EH (cell line): Measurements from ENCODE around the gene COPE.
"Not testable (repeated sequence)": the region's sequence is repeated elsewhere in the genome, so short reads cannot be mapped to it uniquely, and the experiment has no call there.

Experiments used
- DNase-seq: peaks from one replicate; pipeline ENCODE4 v3.0.0-alpha.2; 2015; ENCODE audit warnings: low read depth

COPE gene

DNA sequence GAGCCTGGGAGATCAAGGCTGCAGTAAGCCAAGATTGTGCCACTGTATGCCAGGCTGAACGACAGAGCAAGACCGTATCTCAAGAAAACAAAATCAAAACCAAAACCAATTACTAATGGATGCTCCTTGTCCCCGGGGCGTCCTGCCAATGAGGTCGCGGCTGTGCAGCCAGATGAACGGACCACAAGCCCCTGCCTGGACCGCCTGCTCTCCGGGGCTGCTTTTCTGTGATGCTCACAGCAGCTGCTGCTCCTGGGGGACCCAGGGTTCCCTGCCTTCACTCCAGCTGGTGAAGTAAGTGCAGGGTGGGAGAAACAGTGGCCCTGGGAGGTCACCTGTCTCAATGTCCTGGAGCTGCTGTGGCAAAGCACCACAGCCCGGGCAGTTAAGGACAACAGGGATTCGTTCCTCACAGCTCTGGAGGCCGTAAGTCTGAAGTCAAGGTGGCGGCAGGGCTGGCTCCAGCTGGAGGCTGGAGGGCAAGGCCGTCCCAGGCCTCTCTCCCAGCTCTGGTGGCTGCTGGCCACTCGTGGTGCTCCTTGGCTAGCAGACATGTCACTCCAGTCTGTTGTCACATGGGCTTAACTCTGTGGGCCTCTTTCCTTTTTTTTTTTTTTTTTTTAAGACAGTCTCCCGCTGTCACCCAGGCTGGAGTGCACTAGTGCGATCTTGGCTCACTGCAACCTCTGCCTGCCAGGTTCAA lies 10.1 kb downstream of the COPE start:
- DNase-seq = no peak

DNA sequence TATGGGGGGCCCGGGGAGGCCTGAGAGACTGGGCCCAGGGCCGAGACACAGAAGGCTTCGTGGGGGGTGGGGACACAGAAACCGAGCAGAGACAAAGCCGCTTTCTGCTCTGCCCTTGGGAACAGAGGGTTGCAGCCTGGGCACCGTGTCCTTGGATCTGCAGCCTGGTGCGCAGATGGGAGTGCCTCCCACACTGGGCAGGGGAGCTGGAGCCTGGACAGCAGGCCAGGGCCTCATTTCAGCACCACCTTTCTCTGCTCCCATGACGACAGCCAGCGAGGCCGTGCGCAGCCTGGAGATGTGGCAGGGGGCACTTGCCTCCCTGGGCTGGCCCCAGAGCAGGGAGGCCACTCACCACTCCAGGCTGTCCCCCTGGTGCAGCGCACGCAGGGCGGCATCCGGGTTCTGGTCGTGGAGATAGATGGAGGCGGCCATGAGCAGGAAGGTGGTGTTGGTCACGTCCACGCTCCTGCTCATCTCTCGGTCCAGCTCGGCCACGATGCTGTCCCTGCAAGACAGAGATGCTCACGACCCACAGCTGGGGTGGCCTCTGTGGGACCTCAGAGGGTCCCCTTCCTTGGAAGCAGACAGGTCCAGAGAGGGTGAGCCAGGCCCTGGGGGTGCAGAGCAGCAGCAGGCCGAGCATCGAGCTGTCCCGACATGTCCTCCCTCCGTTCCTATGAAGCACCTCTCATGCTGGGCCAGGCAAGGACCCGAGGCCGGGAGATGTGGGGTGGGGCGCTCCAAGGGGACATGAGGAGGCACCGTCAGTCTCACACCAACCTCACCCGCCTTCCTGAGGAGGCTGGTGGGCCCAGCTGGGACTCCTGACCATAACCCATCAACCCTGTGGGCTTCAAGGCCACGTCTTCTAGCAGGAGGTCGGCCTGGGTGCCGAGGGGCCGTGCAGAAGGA lies 12.3 kb downstream of the COPE start:
- DNase-seq = no peak

DNA sequence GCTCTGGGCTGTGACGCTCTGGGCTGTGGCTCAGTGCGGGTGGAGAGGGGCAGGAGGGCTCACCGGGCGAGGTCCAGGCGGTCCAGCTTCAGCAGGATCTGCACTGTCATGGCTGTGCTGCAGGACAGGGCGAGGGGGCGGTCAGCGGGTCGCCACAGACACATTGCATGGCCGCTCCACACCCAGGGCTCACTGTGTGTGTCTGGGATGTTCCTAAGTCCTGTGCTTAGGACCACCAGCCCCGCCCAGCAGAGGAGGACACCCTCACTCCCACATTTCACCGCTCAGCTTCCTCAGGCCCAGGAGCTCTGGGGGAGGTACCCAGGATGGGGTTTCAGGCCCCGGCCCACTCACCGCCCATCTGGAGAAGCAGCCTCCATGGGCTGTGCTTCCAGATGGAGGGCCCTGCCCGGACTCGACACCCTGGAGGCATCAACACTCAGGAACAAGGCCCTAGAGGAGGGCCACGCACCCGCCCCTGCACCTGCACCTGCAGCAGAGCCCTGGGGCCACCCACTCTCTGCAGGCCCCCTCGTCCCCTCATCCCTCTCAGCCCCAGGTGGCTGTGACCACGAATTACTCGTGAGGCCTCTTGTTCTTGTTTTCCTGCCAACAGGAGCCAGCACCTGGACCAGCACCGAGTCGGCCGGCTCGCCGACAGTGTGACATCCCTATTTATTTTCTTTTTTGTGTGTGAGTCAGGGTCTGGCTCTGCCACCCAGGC lies 13.5 kb downstream of the COPE start:
- DNase-seq = no peak

- DNase-seq = no peak
Observed at GRCh38 chr19:18905058-18905456, 14.1 kb downstream of the COPE start.

GRCh38 chr19:18904334-18905057 lies 14.7 kb downstream of the COPE start:
- no peak for DNase-seq

GRCh38 chr19:18903156-18904037 lies 15.8 kb downstream of the COPE start:
- DNase-seq = no peak

- not testable (repeated sequence) for DNase-seq
Observed at GRCh38 chr19:18902519-18902918, 16.7 kb downstream of the COPE start.

GRCh38 chr19:18901491-18901890 lies 17.7 kb downstream of the COPE start:
- DNase-seq = no peak

GRCh38 chr19:18900700-18901481 lies 18.3 kb downstream of the COPE start:
- no peak for DNase-seq

DNA sequence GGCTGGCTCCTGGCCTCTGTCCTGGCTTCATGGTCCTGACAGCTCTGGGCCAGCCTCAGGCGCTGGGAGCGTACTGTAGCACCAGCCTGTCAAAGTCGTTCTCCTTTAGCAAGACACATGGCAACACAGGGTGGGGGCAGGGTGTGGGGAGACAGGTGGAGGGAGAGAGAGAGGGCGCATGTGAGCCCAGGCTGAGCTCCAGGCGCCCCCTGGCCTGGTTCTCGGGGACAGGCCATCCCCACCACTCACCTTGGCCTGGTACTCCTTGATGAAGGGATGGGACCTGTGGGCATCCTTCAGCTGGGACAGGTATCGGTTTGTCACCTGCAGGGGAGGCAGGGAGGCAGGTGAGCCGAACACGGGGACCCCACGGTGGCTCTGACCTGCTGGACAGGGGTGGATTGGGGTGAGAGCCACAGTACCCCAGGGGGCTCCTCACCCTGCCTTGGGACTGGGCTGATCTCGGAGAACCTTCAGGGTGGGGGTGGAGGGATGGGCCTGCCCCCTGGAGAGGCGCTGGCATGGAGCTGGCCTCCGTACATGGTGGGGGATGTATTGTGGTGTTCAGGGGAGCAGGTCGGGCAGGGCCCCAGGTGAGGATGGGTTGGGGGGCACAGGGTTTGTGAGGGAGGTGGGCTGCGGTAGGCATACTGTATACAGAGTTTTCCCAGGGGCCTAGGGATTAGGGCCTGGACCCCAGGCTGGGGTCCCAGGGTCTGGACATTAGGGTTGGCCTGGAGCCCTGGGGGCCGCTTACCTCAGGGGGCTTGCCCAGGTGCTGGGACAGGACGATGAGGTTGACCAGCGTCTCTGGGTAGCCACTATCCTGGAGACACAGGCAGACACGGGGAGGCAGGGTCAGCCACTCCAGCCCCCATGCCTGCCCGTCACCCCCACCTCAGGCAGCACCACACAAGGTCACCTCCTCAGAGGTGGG lies 19.3 kb downstream of the COPE start:
- DNase-seq = no peak

DNA sequence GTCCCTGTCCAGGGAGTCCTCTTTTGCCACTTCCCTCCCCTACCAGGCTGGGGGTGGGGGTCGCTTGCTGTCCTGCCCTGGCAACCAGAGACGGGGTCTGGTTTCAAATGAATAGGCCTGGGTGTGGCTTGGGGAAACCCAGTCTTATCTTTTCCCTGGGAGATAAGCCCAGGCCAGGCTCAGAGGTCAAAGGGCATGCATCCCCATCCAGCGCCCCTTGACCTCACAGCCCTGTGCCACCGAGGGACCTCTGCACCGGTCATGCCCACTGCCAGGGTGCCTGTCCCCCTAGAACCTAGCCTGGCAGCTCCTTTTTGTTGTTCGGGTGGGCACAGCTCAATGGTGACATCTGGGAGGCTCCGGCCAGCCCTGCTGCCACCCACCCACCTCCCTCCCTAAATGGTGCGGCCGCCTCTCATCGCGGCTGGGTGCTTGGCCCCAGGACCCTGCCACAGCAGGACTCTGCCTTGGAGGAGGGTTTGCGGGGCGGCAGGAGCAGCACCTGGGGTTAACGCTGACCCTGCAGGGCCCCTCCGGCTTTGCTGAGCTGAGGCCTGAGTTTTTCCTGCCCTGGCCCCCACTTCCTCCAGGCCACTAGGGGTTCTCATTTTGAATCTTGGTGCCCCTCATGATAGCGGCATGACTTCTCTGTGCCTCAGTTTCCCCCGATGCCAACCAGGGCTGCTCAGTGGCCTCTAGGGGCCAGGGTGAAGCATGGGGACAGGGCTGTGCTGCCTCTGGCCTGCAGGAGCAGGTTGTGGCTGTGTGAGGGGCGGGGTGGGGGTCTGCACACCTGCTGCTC lies 20.4 kb downstream of the COPE start:
- DNase-seq = no peak

DNA sequence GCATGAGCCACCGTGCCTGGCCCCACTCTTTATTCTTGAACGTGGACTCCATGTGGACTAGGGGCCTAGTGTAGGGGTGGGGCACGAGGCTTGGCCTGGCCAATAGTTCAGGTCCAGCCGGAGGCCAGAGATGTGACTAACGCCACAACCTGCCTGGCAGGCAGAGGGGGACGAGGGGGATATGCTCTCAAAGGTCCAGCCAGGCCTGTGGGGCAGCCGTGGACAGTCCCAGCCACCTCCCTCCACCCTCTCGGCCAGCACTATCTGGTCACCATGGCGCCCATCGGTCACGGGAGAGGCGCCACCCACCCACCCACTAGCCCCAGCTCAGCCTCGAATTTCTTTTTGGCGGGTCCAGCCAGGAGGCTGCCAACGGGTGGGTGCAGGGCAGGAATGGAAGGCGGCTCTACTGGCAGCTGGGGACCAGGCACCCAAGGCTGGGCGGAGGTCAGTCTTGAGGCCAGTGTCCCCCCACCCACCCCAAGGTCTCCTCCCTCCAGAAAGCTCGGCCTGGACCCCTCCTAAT lies 21.0 kb downstream of the COPE start:
- no peak for DNase-seq

GRCh38 chr19:18897094-18898029 lies 21.8 kb downstream of the COPE start:
- DNase-seq = no peak

- no peak for DNase-seq
Observed at GRCh38 chr19:18896421-18896841, 22.8 kb downstream of the COPE start.

DNA sequence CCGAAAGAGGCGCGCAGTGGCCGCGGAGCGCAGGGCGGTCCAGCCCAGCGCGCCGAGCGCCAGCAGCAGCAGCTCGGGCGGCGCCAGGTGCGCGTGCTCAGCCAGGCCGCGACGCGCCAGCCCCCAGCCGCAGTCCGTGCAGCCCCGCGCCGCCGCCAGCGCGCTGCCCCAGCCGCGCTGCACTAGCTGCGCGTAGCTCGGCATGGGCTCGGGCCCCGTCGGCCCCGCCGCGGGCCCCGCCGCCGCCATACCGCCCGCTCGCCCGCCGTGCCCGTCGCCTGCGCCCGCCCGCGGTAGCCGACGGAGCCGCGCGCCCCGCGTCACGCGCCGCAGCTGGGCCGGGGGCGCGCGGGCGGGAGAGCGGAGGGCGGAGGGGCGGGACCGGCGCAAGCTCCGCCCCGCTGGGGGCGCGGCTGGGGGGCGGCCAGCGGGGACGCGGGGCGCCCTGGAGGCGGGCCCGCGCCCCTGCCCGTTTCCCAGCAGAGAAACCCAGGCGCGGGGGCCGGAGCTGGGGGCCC lies 23.3 kb downstream of the COPE start, which contains the start of gene CERS1:
Gene CERS1, minus strand, starts transcription at position 335 of the 518 bp plus-strand sequence. Its CDS starts 86 bp downstream, at position 249.
- DNase-seq = no peak
